HL-60 (cell line): ENCODE measurements around the gene RHBG.

Source experiments
- CTCF ChIP-seq: IDR thresholded peaks from one replicate; pipeline ENCODE4 v1.5.1; 2011; ENCODE audit warnings: low read length, control low read depth, inconsistent platforms; ENCODE audit not compliant: insufficient read depth
- GABPA ChIP-seq: IDR thresholded peaks from 2 replicates; pipeline ENCODE4 v1.6.1; 2012; ENCODE audit warnings: low read depth
- POLR2AphosphoS5 ChIP-seq: IDR thresholded peaks from 2 replicates; pipeline ENCODE4 v1.6.1; 2012; ENCODE audit warnings: low read depth
- REST ChIP-seq: IDR thresholded peaks from 2 replicates; pipeline ENCODE4 v1.6.1; 2012; ENCODE audit warnings: low read depth; ENCODE audit not compliant: insufficient replicate concordance

GRCh38 chr1:156407760-156408159 lies 38.7 kb downstream of the RHBG start:
- TF ChIP-seq CTCF (no peak), GABPA (no peak), POLR2AphosphoS5 (no peak), REST (no peak)
